SJSA1 (cell line): ENCODE data around the gene JAM2. TPM values are rescaled to one million over a fixed set of nuclear protein-coding genes. Genes with fewer than 3 reads are reported as not detected.
"Not testable (repeated sequence)": the region's sequence is repeated elsewhere in the genome, so short reads cannot be mapped to it uniquely, and the experiment has no call there.

Experiments
- DNase-seq, 2 experiments: peaks; one replicate each; pipeline ENCODE4 v3.0.0-alpha.2; 2015 to 2020; ENCODE audit warnings: low spot score in 2 of 2, low read depth in 1 of 2
- H3K27ac ChIP-seq: fragments of 250-450 bp; sonication (Bioruptor Pico); 2 replicates; pipeline ENCODE4 v1.5.1; 2020; ENCODE audit warnings: mild to moderate bottlenecking, moderate library complexity
- H3K27me3 ChIP-seq: fragments of 250-450 bp; sonication (Bioruptor Pico); replicated peaks from 2 replicates; pipeline ENCODE4 v1.5.1; 2020; ENCODE audit warnings: mild to moderate bottlenecking, moderate library complexity
- H3K36me3 ChIP-seq: fragments of 250-450 bp; sonication (Bioruptor Pico); 2 replicates; pipeline ENCODE4 v1.5.1; 2020; ENCODE audit warnings: mild to moderate bottlenecking
- H3K4me1 ChIP-seq: fragments of 250-450 bp; sonication (Bioruptor Pico); replicated peaks from 2 replicates; pipeline ENCODE4 v1.6.1; 2021; ENCODE audit warnings: mild to moderate bottlenecking
- H3K4me3 ChIP-seq: fragments of 250-450 bp; sonication (Bioruptor Pico); 2 replicates; pipeline ENCODE4 v1.5.1; 2020; ENCODE audit warnings: mild to moderate bottlenecking
- H3K9me3 ChIP-seq: fragments of 250-450 bp; sonication (Bioruptor Pico); replicated peaks from 2 replicates; pipeline ENCODE4 v1.5.1; 2020; ENCODE audit warnings: mild to moderate bottlenecking
- total RNA-seq: library from RNA; depleted of rRNA; stranded (reverse); fragments of >200 nt; shearing (Covaris generic); gene quantifications from 2 replicates; pipeline ENCODE4 v1.2.3, GENCODE V29; 2014; rRNA removed

Gene JAM2
- not detected in 2 replicates for total RNA-seq

DNA sequence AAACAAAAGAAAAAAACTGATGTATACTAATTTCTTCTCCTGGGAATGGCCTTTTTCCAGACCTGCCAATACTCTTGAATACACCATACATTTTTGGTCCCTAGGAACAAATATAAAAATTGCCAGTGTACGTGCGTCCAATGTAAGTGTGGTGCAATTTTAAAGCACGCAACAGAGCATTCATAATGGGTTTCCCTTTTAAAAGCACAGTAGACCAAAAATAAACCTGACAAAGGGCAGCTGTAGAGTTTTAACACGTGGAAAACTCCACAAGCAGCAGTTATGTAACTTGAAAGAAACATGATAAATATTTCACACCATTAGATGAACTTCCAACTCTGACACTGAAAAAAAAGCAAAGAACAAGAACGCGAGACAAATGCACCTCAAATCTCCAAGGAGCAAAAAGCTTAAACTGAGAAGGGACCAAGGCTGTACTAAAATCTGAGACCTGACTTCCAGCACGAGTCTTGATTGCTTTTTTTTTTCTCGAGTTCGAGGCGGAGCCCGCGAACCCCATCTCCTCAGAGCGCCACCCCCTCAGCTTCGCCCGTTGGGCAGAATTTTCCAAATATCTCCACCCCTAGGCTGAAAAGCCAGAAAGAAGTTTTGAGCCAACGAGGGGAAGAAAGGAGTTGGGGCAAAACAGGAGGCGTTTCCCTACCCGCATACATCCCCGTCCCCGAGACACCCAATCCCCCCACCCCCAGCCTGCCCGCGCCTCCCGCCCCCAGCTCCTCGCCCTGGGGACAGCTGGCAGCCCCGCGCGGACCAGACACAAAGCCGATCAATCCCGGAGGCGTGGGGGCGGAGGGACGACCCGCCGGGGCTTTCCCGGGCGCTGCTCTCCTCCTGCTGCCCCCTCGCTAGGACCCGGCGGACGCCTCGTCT lies at the start of gene JAM2:
Gene JAM2 (plus strand): TSS at position 599 of the 891 bp plus-strand sequence. CDS start 564 bp downstream, outside the sequence.
- Histone ChIP-seq H3K4me3 (peak within 1 kb of the TSS; percentile 32), H3K36me3 (no peaks in the 10 kb centered on the region), H3K27me3 (peaks cover 39% of the 10 kb centered on the region), H3K9me3 (no peaks in the 10 kb centered on the region), H3K4me1 (peaks cover 13% of the 10 kb centered on the region), H3K27ac (no peak within 1 kb of the TSS)
- DNase-seq: no peak

- Histone ChIP-seq H3K27me3 (no peaks in the 10 kb centered on the region), H3K36me3 (peaks cover 77% of the 10 kb centered on the region), H3K4me1 (no peaks in the 10 kb centered on the region), H3K4me3 (no peak overlapping the region), H3K9me3 (no peaks in the 10 kb centered on the region), H3K27ac (no peak overlapping the region)
- DNase-seq: no peak
These were observed 49.2 kb upstream of the JAM2 start for GRCh38 chr21:25589887-25590286.

DNA sequence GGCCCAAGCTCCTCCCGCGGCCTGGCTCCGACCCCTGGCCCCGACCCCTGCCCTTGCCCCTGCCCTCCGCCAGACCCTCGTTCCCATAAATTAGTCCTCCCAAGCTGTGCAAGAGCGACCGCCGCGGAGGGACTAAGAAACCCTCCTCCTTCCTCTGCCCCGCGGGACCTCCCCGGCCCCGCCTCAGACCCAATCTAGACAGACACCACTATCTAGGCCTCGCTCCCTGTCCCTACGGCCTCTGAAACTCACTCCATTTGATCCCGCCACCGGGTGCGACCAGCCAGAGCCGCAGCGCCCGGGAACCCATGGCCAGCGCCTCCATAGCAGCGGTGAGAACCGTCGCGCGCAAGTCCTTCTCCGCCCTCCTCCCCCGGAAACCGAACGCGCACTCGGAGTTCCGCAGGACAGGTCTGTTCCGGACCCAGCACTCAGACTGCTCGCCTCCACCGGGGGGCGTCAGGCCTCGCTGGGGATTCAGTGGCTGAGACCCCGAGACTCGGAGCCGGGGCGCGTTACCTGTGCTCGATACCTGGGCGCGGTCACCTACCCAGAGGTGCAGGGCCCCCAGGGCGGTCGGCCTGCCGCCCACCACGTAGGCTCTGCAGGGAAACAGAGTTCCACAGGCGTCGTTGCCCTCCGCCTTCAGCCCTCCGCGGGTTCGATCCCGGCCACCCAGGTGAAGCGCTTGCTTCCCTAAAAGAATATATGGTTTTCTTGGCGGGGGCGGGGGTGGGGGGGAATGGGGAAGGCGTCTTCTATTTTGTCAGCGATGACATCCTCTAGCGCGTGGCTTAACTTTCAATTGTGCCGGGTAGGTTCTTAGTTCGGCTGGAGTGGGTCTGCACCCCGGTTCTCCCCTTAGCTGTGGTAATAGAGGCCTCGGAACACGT lies 31.7 kb upstream of the JAM2 start, which contains the start of gene MRPL39:
Gene MRPL39 (minus strand): TSS at position 331 of the 893 bp plus-strand sequence. CDS start 6 bp downstream, at position 325.
- H3K36me3 ChIP-seq: peaks cover 47% of the 10 kb centered on the region
- no peaks in the 10 kb centered on the region; the same call in 1 of the 2 replicates for H3K27me3 ChIP-seq
- H3K9me3 ChIP-seq: no peaks in the 10 kb centered on the region
- H3K27ac ChIP-seq: peak within 1 kb of the TSS; percentile 75
- H3K4me1 ChIP-seq: peaks cover 6% of the 10 kb centered on the region; the same call in 1 of the 2 replicates
- peak; percentile 89 to 90 for DNase-seq
- peak within 1 kb of the TSS; percentile 80 for H3K4me3 ChIP-seq

GRCh38 chr21:25608044-25608737 lies 30.9 kb upstream of the JAM2 start:
- H3K9me3 ChIP-seq: no peaks in the 10 kb centered on the region
- H3K4me3 ChIP-seq: peak overlapping the region; percentile 80
- H3K4me1 ChIP-seq: peaks cover 6% of the 10 kb centered on the region; the same call in 1 of the 2 replicates
- peak; percentile 67 to 68 for DNase-seq
- H3K27ac ChIP-seq: no peak overlapping the region
- H3K36me3 ChIP-seq: peaks cover 39% of the 10 kb centered on the region
- no peaks in the 10 kb centered on the region; the same call in 1 of the 2 replicates for H3K27me3 ChIP-seq

DNA sequence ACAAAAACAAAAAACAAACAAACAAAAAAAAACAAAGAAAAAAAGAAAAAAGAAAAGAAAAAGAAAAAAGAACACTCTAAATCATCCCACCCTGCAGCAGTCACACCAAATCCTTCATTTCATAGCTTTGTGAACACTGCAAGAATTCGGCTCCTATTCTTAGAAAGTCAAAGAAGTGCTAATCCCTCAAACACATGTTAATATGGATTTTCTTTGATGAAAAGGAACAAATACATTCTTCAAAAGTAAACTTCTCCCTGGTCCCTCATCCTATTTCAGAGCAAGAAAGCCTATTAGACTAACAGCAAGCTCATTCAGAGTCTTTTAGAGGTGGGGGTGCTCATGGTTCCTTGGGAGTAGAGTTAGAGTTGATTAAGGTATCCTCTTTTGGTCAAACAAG lies 24.6 kb upstream of the JAM2 start:
- no peaks in the 10 kb centered on the region for H3K36me3 ChIP-seq
- no peak for DNase-seq
- no peak overlapping the region for H3K27ac ChIP-seq
- H3K4me3 ChIP-seq: no peak overlapping the region
- no peaks in the 10 kb centered on the region for H3K4me1 ChIP-seq
- H3K9me3 ChIP-seq: no peaks in the 10 kb centered on the region
- peaks cover 13% of the 10 kb centered on the region for H3K27me3 ChIP-seq

DNA sequence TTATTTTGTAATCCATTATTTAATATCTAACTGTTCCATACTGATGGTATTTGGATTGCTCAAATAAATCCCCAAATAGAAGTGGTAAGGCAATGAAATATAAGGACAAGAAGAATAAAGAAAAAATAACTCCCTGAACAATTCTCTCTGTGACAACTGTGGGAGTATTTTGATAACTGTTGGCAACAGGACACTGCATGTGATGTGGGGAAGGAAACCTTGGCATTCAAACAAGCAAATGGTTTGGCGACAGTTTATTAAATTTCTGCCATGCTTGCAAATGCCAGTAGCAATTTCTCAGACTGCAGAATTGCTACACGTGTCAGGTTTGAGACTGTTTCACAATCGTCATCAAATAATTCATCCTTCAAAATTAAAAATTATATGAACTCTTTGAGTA lies 23.2 kb upstream of the JAM2 start:
- H3K27ac ChIP-seq: no peak overlapping the region
- DNase-seq: no peak
- no peaks in the 10 kb centered on the region for H3K36me3 ChIP-seq
- no peaks in the 10 kb centered on the region for H3K4me1 ChIP-seq
- peaks cover 13% of the 10 kb centered on the region for H3K27me3 ChIP-seq
- no peak overlapping the region for H3K4me3 ChIP-seq
- no peaks in the 10 kb centered on the region for H3K9me3 ChIP-seq

- no peaks in the 10 kb centered on the region for H3K36me3 ChIP-seq
- H3K27ac ChIP-seq: no peak overlapping the region
- H3K4me1 ChIP-seq: no peaks in the 10 kb centered on the region
- no peak for DNase-seq
- H3K9me3 ChIP-seq: no peaks in the 10 kb centered on the region
- H3K4me3 ChIP-seq: no peak overlapping the region
- peaks cover 13% of the 10 kb centered on the region for H3K27me3 ChIP-seq
These were observed 19.9 kb upstream of the JAM2 start for GRCh38 chr21:25619198-25619597.

DNA sequence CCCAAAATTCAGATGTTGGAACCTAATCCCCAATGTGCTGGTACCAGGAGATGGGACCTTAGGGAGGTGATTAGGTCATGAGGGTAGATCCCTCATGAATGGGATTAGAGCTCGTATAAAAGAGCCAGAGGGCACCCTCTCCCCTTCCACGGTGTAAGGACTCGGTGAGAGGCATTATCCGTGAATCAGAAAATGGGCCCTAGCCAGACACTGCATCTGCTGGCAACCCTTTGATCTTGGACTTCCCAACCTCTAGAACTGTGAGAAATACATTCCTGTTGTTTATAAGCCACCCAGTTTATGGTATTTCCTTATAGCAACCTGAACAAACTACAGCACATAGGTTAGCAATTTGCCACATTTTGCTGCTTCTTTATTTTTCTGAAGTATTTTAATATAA lies 14.5 kb upstream of the JAM2 start:
- Histone ChIP-seq H3K9me3 (no peaks in the 10 kb centered on the region), H3K36me3 (no peaks in the 10 kb centered on the region), H3K27ac (no peak overlapping the region), H3K27me3 (no peaks in the 10 kb centered on the region), H3K4me3 (no peak overlapping the region), H3K4me1 (no peaks in the 10 kb centered on the region)
- no peak for DNase-seq

DNA sequence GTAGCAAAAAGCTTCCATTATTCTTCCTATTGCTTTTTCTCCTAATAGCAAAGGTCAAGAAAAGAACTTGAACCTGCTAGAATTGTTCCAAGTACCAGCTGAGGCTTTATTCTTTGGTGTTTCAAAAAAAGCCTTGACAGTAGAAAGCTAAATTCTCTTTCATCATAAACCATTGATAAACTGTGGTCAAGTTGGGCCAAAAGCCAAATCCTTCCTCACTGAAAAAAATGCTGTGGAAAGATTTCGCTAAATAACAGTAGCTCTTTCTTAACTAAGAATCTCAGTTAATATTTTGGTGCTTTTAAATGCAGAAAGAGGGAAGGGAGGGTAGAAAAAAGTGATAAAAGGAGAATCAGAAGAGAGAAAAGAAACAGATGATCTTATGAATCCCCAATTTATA lies 14.0 kb upstream of the JAM2 start:
- no peaks in the 10 kb centered on the region for H3K27me3 ChIP-seq
- no peaks in the 10 kb centered on the region for H3K4me1 ChIP-seq
- H3K4me3 ChIP-seq: no peak overlapping the region
- H3K36me3 ChIP-seq: no peaks in the 10 kb centered on the region
- H3K27ac ChIP-seq: no peak overlapping the region
- no peak for DNase-seq
- no peaks in the 10 kb centered on the region for H3K9me3 ChIP-seq

DNA sequence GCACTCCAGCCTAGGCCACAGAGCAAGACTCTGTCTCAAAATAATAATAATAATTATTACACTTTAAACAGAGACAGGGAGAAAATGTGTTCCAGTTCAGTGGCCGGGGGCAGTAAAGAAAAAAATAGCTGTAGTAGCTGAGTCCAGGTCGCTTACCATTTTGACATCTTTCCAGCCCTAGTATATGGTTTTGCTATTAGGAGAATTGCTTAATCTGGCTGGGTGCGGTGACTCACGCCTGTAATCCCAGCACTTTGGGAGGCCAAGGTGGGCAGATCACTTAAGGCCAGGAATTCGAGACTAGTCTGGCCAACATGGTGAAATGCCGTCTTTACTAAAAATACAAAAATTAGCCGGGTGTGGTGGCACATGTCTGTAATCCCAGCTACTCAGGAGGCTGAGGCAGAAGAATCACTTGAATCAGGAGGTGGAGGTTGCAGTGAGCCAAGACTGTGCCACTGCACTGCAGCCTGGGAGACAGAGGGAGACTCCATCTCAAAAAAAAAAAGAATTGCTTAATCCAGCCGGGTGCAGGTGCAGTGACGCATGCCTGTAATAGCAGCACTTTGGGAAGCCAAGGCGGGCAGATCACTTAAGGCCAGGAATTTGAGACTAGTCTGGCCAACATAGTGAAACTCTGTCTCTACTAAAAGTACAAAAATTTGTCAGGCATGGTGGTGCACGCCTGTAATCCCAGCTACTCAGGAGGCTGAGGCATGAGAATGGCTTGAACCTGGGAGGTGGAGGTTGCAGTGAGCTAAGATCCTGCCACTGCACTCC lies 13.1 kb upstream of the JAM2 start:
- not testable (repeated sequence) for H3K27ac ChIP-seq, H3K27me3 ChIP-seq, H3K36me3 ChIP-seq, H3K4me1 ChIP-seq, DNase-seq, H3K4me3 ChIP-seq, H3K9me3 ChIP-seq

DNA sequence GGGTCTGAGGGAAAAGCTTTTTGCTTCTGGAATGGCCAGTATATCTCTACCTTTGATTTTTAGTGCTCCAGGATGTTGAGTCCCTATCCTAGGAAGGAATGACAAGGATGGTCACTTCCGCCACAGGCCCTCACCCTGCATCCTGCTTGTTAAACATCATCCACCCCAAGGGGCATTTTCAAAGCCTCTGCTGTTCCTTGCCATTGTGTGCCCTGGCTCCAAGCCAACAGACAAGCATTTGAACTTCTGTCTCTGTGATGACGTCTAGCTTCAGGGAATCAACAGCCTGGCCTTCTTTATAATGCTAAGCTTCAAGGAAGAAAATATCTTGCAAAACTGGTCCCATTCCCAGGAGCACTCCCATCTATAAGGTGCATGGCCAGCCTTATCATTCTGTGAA lies 12.3 kb upstream of the JAM2 start:
- no peak for DNase-seq
- Histone ChIP-seq H3K9me3 (no peaks in the 10 kb centered on the region), H3K27ac (no peak overlapping the region), H3K4me1 (no peaks in the 10 kb centered on the region), H3K4me3 (no peak overlapping the region), H3K36me3 (no peaks in the 10 kb centered on the region), H3K27me3 (no peaks in the 10 kb centered on the region)

GRCh38 chr21:25632296-25632695 lies 6.8 kb upstream of the JAM2 start:
- no peaks in the 10 kb centered on the region for H3K4me1 ChIP-seq
- H3K36me3 ChIP-seq: no peaks in the 10 kb centered on the region
- no peaks in the 10 kb centered on the region for H3K27me3 ChIP-seq
- no peak for DNase-seq
- H3K4me3 ChIP-seq: no peak overlapping the region
- H3K27ac ChIP-seq: no peak overlapping the region
- no peaks in the 10 kb centered on the region for H3K9me3 ChIP-seq

GRCh38 chr21:25635310-25635709 lies 3.7 kb upstream of the JAM2 start:
- H3K27ac ChIP-seq: no peak overlapping the region
- no peak for DNase-seq
- peaks cover 22% of the 10 kb centered on the region for H3K27me3 ChIP-seq
- H3K36me3 ChIP-seq: no peaks in the 10 kb centered on the region
- no peaks in the 10 kb centered on the region for H3K9me3 ChIP-seq
- peaks cover 13% of the 10 kb centered on the region for H3K4me1 ChIP-seq
- no peak overlapping the region for H3K4me3 ChIP-seq
